T follicular helper cell (primary cell): Measurements from ENCODE around the gene AREL1.

Source experiments
- DNase-seq: peaks from one replicate; pipeline ENCODE4 v3.0.0-alpha.2; 2020; ENCODE audit warnings: low read depth

The AREL1 gene

GRCh38 chr14:74697543-74697942 is 15.3 kb downstream of the AREL1 start:
- no peak for DNase-seq

- no peak for DNase-seq
Observed at GRCh38 chr14:74697011-74697410, 15.9 kb downstream of the AREL1 start.

GRCh38 chr14:74695406-74695805 is 17.5 kb downstream of the AREL1 start:
- no peak for DNase-seq

- DNase-seq = no peak
Observed at GRCh38 chr14:74693191-74693590, 19.7 kb downstream of the AREL1 start.

- DNase-seq = no peak
Observed at GRCh38 chr14:74691456-74691855, 21.4 kb downstream of the AREL1 start.

- DNase-seq = no peak
Observed at GRCh38 chr14:74685921-74686678, 26.8 kb downstream of the AREL1 start.

GRCh38 chr14:74685056-74685455 is 27.8 kb downstream of the AREL1 start:
- DNase-seq = no peak

- no peak for DNase-seq
Observed at GRCh38 chr14:74684434-74684833, 28.4 kb downstream of the AREL1 start.

GRCh38 chr14:74683406-74683805 is 29.5 kb downstream of the AREL1 start:
- no peak for DNase-seq

GRCh38 chr14:74682169-74682952 is 30.5 kb downstream of the AREL1 start:
- no peak for DNase-seq

GRCh38 chr14:74675219-74675618 is 37.7 kb downstream of the AREL1 start:
- DNase-seq = no peak

GRCh38 chr14:74673768-74674167 is 39.1 kb downstream of the AREL1 start:
- no peak for DNase-seq

- DNase-seq = no peak
Observed at GRCh38 chr14:74671789-74672188, 41.1 kb downstream of the AREL1 start.

- no peak for DNase-seq
Observed at GRCh38 chr14:74670726-74671411, 42.0 kb downstream of the AREL1 start.

GRCh38 chr14:74669846-74670245 is 43.0 kb downstream of the AREL1 start:
- no peak for DNase-seq

- DNase-seq = no peak
Observed at GRCh38 chr14:74669256-74669655, 43.6 kb downstream of the AREL1 start.

GRCh38 chr14:74667758-74668157 is 45.1 kb downstream of the AREL1 start:
- no peak for DNase-seq

- no peak for DNase-seq
Observed at GRCh38 chr14:74664717-74665116, 48.2 kb downstream of the AREL1 start.

- no peak for DNase-seq
Observed at GRCh38 chr14:74663884-74664283, 49.0 kb downstream of the AREL1 start.

GRCh38 chr14:74661726-74662450 is 51.0 kb downstream of the AREL1 start:
- DNase-seq = no peak

GRCh38 chr14:74660863-74661262 is 52.0 kb downstream of the AREL1 start:
- no peak for DNase-seq

- no peak for DNase-seq
Observed at GRCh38 chr14:74660167-74660566, 52.7 kb downstream of the AREL1 start.
